Sciatic nerve (tissue), 2 donors: ENCODE results near the gene TCF20. TPM values are rescaled to one million over a fixed set of nuclear protein-coding genes. Genes with fewer than 3 reads are reported as not detected.
A peak's percentile ranks its signal among the peaks of the same experiment; 100 is the strongest.

Experiments used
- ATAC-seq: fragments of 200-7000 bp; cut with Tn5 transposase; one replicate; pipeline ENCODE4 v1.9.1; 2020; ENCODE audit warnings: mild to moderate bottlenecking, moderate library complexity
- DNase-seq: peaks from one replicate; pipeline ENCODE4 v3.0.0-alpha.2; 2020; ENCODE audit warnings: low spot score
- intact Hi-C: fragments of 100-400 bp; cut with DNase I; formaldehyde crosslinking; loops from one replicate; pipeline ENCODE4 v1.14.2; 2022
- total RNA-seq: library from RNA; stranded (reverse); fragmentation: NEBNext Ultra II Directional; extraction: Animal tissue kit (Norgen Biotek cat#: 25700); gene quantifications from one replicate; pipeline ENCODE4 v1.2.1, GENCODE V29; 2021
- donor health status: DM: no; HTN: no; CAD: no.
- donor health status: DM: no; HTN: no; CAD: no.

Gene TCF20
- total RNA-seq, 1 donor from 2014 or later, result 46.1 TPM

DNA sequence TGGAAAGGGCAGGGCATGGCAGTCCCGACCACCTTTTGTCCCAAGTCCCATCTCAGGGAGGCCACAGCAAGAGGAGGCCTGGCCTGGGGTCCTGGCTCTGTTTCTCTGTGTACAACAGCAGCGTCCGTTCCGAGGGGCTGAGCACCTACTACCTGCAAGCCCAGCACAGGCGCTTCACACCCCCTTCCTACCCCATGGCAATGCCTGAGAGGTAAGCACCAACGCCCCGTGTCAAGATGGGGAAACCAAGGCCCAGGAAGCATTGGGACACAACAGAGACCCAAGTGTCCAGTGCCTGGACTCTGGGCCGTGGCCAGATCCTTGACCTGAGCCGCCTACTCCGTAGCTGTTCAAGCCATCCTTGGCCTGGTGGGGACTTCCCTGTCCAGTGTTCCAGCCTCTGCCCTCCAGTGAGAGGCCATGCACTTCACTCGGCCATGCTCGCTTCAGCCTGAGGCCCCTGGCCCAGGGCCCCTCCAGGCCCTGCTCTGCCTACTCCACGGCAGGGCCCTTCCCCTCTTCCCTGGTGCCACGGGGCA lies 14.3 kb upstream of the TCF20 start:
- intact Hi-C loops, result no loop called here
- no peak for DNase-seq

DNA sequence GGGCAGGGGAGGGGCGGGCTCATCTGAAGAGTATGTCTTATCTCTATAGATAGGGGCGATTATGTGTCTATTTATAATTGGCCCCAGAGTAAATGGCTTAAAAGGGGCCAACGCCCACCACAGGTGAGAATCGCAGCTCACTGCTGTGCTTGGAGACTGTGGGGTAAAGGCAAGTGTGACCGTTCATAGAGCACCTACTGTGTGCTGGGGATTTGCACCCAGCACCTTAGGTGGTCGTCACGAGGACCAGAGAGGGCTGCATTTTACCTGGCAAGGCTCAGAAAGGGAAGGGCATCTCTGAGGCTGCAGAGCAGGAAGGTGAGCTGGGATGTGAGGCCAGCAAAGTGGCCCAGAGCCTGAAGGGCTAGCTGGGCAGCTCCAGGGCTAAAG lies 13.7 kb upstream of the TCF20 start:
- DNase-seq (no peak), ATAC-seq (no peak)
- intact Hi-C loops, result no loop called here

More for the DNA sequence above, 14.3 kb upstream of the TCF20 start:
- no peak for ATAC-seq

DNA sequence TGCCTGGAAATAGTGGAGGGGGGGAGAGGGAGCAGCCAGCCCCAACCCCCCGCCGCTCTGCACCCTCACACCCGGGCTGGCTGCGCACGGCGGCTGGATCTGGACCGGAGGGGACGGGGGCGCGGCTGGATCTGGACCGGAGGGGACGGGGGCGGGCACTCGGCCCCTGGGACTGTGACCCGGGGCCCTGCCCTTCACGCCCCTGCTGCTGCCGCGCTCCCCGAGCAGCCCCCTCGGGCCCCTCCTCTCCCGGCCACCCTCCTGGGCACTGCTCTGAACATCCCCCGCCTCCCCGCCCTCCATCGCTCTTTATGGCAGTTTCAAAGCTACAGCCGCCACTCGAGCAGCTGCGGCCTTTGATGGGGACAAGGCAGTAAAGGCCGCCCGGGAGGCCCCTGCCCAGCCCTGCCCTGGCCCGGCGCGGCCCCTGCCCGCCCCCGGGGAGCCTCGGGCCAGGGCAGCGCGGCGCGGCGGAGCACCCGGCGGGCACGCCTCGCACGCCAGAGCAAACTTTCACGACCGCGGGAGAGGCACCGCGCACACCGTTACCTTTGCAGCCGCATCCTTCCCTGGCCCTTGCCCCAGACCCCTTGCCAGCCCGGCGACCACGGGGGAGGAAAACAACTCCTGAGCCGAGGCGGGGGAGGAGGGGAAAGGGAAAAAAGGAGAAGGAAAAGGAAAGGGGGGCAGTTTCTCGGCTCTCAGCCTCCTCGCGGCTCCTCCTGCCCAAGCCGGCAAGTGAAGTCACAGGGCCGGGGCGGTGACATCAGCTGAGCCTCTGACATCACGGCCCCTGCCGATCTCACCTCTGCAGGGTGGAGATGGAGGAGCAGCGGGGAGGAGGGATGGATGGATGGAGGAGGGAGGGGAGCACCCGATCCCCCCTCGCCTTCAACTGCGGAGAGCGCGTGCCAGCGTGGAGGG lies 13.1 kb upstream of the TCF20 start:
- no peak for DNase-seq
- intact Hi-C loops, result no loop called here
- peak; percentile 29 for ATAC-seq

- no peak for DNase-seq
- intact Hi-C loops, result no loop called here
These were observed 12.5 kb upstream of the TCF20 start for GRCh38 chr22:42282943-42283277.

GRCh38 chr22:42282252-42282942 lies 11.9 kb upstream of the TCF20 start:
- DNase-seq, result no peak
- no peak for ATAC-seq

More at GRCh38 chr22:42282943-42283277, 12.5 kb upstream of the TCF20 start:
- ATAC-seq, result peak; percentile 27

GRCh38 chr22:42281706-42282251 lies 11.3 kb upstream of the TCF20 start:
- intact Hi-C loops, result no loop called here
- ATAC-seq (no peak), DNase-seq (peak; percentile 43)

More at GRCh38 chr22:42282252-42282942, 11.9 kb upstream of the TCF20 start:
- intact Hi-C loops, result no loop called here

DNA sequence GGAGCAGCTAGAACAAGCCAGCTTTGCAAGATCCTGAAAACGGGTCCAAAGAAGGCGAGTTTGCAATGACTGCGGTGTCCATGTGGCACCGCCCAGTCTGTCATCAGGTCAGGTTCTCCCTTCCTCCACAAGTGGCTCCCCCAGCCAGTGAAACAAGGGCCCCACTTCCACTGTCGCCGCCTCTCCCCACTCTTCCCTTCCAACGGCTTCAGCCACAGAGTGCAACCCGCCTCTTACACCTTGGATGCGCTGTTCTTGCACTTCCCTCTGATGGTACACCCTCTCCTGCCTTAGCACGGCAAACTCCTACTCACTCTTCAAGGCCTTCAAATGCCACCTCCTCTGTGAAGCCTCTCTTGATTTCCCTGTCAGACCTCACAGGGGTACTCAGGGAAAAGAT lies 10.8 kb upstream of the TCF20 start:
- peak; percentile 47 for DNase-seq
- intact Hi-C loops, result no loop called here
- ATAC-seq, result no peak

DNA sequence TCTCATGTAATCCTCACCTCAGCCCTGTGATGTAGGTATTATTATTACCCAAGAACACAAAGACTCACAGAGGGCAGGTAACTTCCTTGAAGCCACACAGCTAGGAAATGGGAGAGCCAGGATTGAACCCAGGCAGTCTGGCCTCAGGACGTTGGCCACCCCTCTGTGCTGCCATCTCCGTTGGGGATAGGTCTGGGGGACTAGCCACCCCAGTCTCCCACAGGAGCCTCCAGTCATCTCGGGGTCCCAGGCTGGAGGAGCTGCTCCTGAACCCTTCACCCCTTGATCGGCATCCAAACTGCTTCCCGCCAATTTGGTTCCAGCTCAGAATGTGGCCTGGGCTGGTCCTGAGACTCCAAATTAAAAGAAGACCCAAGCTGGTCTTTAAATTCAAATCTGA lies 10.4 kb upstream of the TCF20 start:
- intact Hi-C loops, result no loop called here
- DNase-seq (peak; percentile 41), ATAC-seq (no peak)

- ATAC-seq (no peak), DNase-seq (peak; percentile 28)
- intact Hi-C loops, result no loop called here
These were observed 9.7 kb upstream of the TCF20 start for GRCh38 chr22:42280140-42280539.

DNA sequence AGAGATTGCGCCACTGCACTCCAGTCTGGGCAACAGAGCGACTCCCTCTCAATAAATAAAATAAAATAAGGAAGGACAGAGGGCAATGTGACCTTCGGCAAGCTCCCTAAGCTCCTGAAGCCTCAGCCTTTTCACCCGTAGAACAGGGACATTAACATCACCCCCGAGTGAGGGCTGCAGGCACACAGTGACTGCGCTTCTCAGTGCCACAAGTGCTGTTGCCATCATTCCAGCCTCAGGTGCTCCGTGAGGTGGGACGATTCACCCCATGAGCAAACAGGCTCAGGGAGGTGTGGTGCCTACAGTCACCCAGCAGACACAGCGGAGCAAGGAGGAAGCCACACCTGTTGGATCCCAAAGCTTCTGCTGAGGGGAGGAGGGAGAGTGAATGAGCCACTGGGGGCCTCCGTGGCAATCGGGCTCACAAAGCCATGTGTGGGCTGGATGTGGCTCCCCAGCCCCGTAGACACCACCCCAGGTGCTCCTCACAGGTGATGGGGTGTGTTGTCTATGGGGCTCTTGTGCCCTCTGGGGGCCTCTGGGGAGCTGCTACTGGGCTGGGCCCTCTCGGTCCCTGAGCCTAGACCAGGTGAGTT lies 9.1 kb upstream of the TCF20 start:
- ATAC-seq, result no peak
- intact Hi-C loops, result loop anchor here (10.0 kb wide), 1 partner anchor 155 kb away; the partner anchor contains the start of gene NFAM1
- peak; percentile 44 for DNase-seq

GRCh38 chr22:42277988-42278776 lies 7.7 kb upstream of the TCF20 start:
- peak; percentile 48 for ATAC-seq
- intact Hi-C loops, result loop anchor here (10.0 kb wide), 1 partner anchor 157 kb away; the partner anchor contains the start of gene NFAM1
- peak; percentile 60 for DNase-seq

- no peak for ATAC-seq
- no peak for DNase-seq
- intact Hi-C loops, result loop anchor here (10.0 kb wide), 1 partner anchor 158 kb away; the partner anchor contains the start of gene NFAM1
These were observed 6.8 kb upstream of the TCF20 start for GRCh38 chr22:42277232-42277753.

GRCh38 chr22:42275970-42276369 lies 5.5 kb upstream of the TCF20 start:
- DNase-seq (no peak), ATAC-seq (no peak)
- intact Hi-C loops, result loop anchor here (10.0 kb wide), 1 partner anchor 159 kb away; the partner anchor contains the start of gene NFAM1

- no peak for DNase-seq
- ATAC-seq, result no peak
- intact Hi-C loops, result loop anchor here (10.0 kb wide), 1 partner anchor 160 kb away; the partner anchor contains the start of gene NFAM1
These were observed 4.7 kb upstream of the TCF20 start for GRCh38 chr22:42275176-42275575.

GRCh38 chr22:42273855-42274451 lies 3.5 kb upstream of the TCF20 start:
- no peak for DNase-seq
- ATAC-seq, result no peak
- intact Hi-C loops, result loop anchor here (10.0 kb wide), 1 partner anchor 161 kb away; the partner anchor contains the start of gene NFAM1

- intact Hi-C loops, result loop anchor here (10.0 kb wide), 1 partner anchor 162 kb away; the partner anchor contains the start of gene NFAM1
- DNase-seq (no peak), ATAC-seq (no peak)
These were observed 2.1 kb upstream of the TCF20 start for GRCh38 chr22:42272431-42272999.

DNA sequence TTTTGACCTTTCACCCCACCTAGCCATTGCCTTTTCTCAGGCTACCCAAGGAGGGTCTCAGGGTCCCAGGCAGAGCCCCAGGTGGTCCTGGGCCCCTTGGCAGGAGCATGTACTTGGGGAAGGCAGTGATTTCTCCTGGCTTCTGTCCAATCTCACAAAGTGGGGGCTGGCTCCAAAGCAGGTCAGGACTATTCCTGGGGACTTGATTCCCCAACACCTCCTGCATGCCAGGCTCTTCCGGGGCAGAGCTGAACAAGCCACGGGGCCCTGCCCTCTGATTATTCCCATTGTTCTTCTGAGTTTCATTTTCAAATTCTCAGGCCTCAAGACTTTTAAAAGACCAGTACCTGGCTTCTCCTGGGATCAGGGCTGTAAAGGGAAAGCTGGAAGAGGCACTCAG lies 1.5 kb upstream of the TCF20 start:
- intact Hi-C loops, result loop anchor here (10.0 kb wide), 1 partner anchor 163 kb away; the partner anchor contains the start of gene NFAM1
- DNase-seq (no peak), ATAC-seq (no peak)
